Activated gamma-delta T cell (primary cell): ENCODE data around the gene UQCRHL.

Experiments
- DNase-seq: peaks from one replicate; lab custom pipeline; 2025; lab: John Stamatoyannopoulos, UW

Gene UQCRHL

DNA sequence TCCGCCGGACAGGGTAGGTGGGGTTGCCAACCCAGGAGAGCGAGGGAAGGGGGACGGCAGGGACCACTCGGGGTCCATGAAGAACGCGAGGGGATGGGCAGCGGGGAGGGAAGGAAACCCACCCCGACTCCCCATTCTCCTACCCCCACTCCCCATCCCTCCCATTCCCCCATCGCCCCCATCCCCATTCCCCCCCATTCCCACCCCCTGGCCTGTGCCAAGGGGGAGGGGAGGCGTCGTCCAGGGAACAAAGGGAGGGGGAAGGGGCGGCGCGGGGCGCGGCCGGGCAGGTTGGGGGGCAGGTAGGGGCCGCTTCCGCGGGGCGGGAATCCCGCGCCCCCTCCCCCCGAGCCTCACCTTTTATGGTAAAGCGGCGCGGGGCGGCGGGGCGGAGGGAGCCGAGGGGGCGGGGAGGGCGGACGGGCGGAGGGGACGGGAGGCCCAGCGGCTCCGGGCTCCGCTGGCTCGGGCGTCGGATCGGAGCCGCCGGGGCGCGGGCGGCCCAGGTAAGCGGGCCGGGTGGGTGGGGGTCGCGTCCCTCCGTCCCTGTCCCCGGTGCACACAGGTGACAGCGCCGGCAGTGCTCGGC lies 49.0 kb downstream of the UQCRHL start, which contains the start of gene FBLIM1:
TSS of gene FBLIM1 (plus strand) at position 453 of the 589 bp plus-strand sequence. CDS start 6,189 bp downstream, outside the sequence.
- no peak for DNase-seq

DNA sequence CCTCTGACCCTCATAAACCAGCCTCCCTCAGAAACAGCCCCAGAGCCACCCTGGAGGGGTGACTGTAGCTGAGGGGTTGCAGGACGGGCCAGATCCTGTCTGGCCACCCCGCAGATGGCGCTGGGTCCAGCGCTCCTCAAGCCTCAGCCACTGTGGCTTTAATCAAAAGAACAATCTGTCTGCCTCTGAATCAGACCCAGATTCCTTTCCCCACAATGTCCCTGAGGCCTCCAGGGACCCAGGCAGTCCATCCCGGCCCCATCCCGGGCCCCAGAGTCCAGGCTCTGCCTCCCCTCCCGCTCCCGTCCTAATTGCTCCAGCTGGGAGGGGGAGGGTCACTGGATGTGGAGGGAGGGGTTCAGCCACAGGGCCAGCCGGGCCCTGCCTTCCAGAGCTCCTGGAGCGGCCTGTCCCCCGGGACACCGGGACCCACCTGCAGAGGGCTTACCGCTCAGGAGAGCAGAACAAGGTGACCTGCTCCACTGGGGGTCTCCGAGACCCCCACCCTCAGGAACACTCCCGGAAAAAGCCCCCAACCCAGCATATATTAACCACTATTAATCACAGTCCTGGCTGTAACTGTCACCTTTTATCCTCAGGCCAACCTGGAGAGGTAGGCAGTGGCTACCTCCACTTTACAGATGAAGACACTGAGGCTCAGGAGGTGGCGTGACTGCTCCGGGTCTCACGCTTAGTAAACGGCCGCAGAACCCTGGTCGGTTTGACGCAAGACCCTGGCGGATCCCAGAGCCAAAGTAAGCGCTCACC lies 49.7 kb downstream of the UQCRHL start:
- no peak for DNase-seq
